SK-N-SH (cell line): ENCODE results near the gene SCARF2.

ENCODE experiments used
- NRF1 ChIP-seq: IDR thresholded peaks from 2 replicates; pipeline ENCODE4 v1.6.1; 2012; ENCODE audit warnings: low read depth, mild to moderate bottlenecking, low read length
- PBX3 ChIP-seq: IDR thresholded peaks from 2 replicates; pipeline ENCODE4; 2012
- POLR2AphosphoS5 ChIP-seq: IDR thresholded peaks from 2 replicates; pipeline ENCODE4 v1.6.1; 2012; ENCODE audit warnings: low read depth, low read length
- RCOR1 ChIP-seq: fragments of 150-350 bp; IDR thresholded peaks from 2 replicates; pipeline ENCODE4 v1.6.1; 2017; ENCODE audit warnings: antibody characterized with exemption, low read length
- TEAD4 ChIP-seq: IDR thresholded peaks from 2 replicates; pipeline ENCODE4 v1.4.0; 2012; ENCODE audit warnings: mild to moderate bottlenecking, borderline replicate concordance; ENCODE audit not compliant: insufficient read depth
- YY1 ChIP-seq: IDR thresholded peaks from 2 replicates; pipeline ENCODE4 v1.4.0; 2012; ENCODE audit warnings: low read depth, mild to moderate bottlenecking
- ZBTB33 ChIP-seq: IDR thresholded peaks from 2 replicates; pipeline ENCODE4 v1.4.0; 2012; ENCODE audit warnings: low read depth, borderline replicate concordance
- TF ChIP-seq, protein P1 (sequence below): fragments of 200-600 bp; sonication (generic); IDR thresholded peaks from 2 replicates; pipeline ENCODE4 v1.6.1; 2017; ENCODE audit warnings: antibody characterized with exemption, mild to moderate bottlenecking, moderate library complexity
- TF ChIP-seq, protein P2 (sequence below): IDR thresholded peaks from 2 replicates; pipeline ENCODE4 v1.6.1; 2012; ENCODE audit warnings: mild to moderate bottlenecking, low read depth, low read length, moderate library complexity

DNA sequence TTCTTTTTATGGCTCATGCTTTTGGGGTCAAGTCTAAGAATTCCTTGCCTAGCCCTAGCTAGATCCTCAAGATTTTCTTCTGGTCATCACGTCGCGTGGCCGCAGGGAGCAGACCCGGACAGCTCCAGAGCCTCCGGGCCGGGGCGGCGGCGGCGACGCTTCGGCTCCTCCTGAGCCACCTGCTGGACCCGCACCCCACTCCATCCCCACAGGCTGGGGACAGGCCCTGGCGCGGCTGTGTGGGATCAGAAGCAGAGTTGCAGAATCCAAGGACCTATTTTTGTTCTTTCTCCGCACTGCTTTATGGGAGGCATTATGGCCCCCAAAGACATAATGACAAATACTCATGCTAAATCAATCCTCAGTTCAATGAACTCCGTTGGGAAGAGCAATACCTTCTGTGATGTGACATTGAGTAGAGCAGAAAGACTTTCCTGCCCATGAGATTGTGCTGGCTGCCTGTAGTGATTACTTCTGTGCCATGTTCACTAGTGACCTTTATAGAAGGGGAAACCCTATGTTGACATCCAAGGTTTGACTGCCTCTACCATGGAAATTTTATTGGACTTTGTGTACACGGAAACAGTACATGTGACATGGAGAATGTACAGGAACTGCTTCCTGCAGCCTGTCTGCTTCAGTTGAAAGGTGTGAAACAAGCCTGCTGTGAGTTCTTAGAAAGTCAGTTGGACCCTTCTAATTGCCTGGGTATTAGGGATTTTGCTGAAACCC lies 12.4 kb upstream of the SCARF2 start:
- TF ChIP-seq, protein P1, sequence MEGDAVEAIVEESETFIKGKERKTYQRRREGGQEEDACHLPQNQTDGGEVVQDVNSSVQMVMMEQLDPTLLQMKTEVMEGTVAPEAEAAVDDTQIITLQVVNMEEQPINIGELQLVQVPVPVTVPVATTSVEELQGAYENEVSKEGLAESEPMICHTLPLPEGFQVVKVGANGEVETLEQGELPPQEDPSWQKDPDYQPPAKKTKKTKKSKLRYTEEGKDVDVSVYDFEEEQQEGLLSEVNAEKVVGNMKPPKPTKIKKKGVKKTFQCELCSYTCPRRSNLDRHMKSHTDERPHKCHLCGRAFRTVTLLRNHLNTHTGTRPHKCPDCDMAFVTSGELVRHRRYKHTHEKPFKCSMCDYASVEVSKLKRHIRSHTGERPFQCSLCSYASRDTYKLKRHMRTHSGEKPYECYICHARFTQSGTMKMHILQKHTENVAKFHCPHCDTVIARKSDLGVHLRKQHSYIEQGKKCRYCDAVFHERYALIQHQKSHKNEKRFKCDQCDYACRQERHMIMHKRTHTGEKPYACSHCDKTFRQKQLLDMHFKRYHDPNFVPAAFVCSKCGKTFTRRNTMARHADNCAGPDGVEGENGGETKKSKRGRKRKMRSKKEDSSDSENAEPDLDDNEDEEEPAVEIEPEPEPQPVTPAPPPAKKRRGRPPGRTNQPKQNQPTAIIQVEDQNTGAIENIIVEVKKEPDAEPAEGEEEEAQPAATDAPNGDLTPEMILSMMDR: no peak
- TF ChIP-seq NRF1 (no peak), RCOR1 (no peak), POLR2AphosphoS5 (no peak), YY1 (no peak), ZBTB33 (no peak), TEAD4 (no peak), PBX3 (no peak)
- TF ChIP-seq, protein P2, sequence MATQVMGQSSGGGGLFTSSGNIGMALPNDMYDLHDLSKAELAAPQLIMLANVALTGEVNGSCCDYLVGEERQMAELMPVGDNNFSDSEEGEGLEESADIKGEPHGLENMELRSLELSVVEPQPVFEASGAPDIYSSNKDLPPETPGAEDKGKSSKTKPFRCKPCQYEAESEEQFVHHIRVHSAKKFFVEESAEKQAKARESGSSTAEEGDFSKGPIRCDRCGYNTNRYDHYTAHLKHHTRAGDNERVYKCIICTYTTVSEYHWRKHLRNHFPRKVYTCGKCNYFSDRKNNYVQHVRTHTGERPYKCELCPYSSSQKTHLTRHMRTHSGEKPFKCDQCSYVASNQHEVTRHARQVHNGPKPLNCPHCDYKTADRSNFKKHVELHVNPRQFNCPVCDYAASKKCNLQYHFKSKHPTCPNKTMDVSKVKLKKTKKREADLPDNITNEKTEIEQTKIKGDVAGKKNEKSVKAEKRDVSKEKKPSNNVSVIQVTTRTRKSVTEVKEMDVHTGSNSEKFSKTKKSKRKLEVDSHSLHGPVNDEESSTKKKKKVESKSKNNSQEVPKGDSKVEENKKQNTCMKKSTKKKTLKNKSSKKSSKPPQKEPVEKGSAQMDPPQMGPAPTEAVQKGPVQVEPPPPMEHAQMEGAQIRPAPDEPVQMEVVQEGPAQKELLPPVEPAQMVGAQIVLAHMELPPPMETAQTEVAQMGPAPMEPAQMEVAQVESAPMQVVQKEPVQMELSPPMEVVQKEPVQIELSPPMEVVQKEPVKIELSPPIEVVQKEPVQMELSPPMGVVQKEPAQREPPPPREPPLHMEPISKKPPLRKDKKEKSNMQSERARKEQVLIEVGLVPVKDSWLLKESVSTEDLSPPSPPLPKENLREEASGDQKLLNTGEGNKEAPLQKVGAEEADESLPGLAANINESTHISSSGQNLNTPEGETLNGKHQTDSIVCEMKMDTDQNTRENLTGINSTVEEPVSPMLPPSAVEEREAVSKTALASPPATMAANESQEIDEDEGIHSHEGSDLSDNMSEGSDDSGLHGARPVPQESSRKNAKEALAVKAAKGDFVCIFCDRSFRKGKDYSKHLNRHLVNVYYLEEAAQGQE: no peak
